ENCODE results near the gene PIK3CB.

- no peak for TF ChIP-seq CTCF (IDR thresholded peaks at IDR 0.05; ENCODE audit: low read length)
- no peak for TF ChIP-seq EZH2phosphoT487 (IDR thresholded peaks at IDR 0.05; ENCODE audit: low read length)
- no peak for TF ChIP-seq EZH2 (optimal IDR thresholded peaks at IDR 0.05; ENCODE audit: low read depth, low read length)
Measured at GRCh38 chr3:138642226-138642926, 192.4 kb downstream of the PIK3CB start.
